Coronary artery (tissue), 2 donors: ENCODE data around the gene FOCAD.

ENCODE experiments used
- DNase-seq: peaks from one replicate; pipeline ENCODE4 v3.0.0-alpha.2; 2017; ENCODE audit warnings: low spot score
- H3K27ac ChIP-seq, 2 donors: fragments of 200-600 bp; sonication (generic); one replicate each; pipeline ENCODE4 v1.5.1; 2016 to 2019
- H3K4me3 ChIP-seq: fragments of 200-600 bp; sonication (generic); 2 replicates; pipeline ENCODE4 v1.5.1; 2016; ENCODE audit warnings: mild to moderate bottlenecking, moderate library complexity
- CTCF ChIP-seq: fragments of 200-600 bp; sonication (generic); IDR thresholded peaks from one replicate; pipeline ENCODE4 v1.5.1; 2019; ENCODE audit warnings: antibody characterized with exemption

The FOCAD gene

GRCh38 chr9:20775683-20776082, 91.6 kb downstream of the FOCAD start:
- Histone ChIP-seq H3K27ac (no peak overlapping the region), H3K4me3 (no peak overlapping the region)
- no peak for DNase-seq
- no peak for TF ChIP-seq CTCF

- no peak for TF ChIP-seq CTCF
- H3K27ac ChIP-seq: no peak overlapping the region
- no peak for DNase-seq
- no peak overlapping the region for H3K4me3 ChIP-seq
Observed at GRCh38 chr9:20781092-20781491, 97.0 kb downstream of the FOCAD start.

- TF ChIP-seq CTCF: no peak
- Histone ChIP-seq H3K27ac (no peak overlapping the region), H3K4me3 (no peak overlapping the region)
- DNase-seq: no peak
Observed at GRCh38 chr9:20782289-20782688, 98.2 kb downstream of the FOCAD start.

GRCh38 chr9:20783057-20784038, 99.3 kb downstream of the FOCAD start:
- DNase-seq: no peak
- Histone ChIP-seq H3K4me3 (no peak overlapping the region), H3K27ac (no peak overlapping the region)
- TF ChIP-seq CTCF: no peak

- TF ChIP-seq CTCF: no peak
- Histone ChIP-seq H3K27ac (no peak overlapping the region), H3K4me3 (no peak overlapping the region)
- DNase-seq: no peak
Observed at GRCh38 chr9:20784196-20784595, 100.1 kb downstream of the FOCAD start.

- no peak overlapping the region for H3K4me3 ChIP-seq
- no peak for TF ChIP-seq CTCF
- DNase-seq: no peak
- H3K27ac ChIP-seq: no peak overlapping the region
Observed at GRCh38 chr9:20786807-20787206, 102.7 kb downstream of the FOCAD start.
